HepG2 (cell line): ENCODE measurements around the gene PTPRCAP. TPM values are rescaled to one million over a fixed set of nuclear protein-coding genes. Genes with fewer than 3 reads are reported as not detected.

Experiments used
- FOSL1 ChIP-seq: sonication (generic); formaldehyde crosslinking; IDR thresholded peaks from 2 replicates; pipeline ENCODE4 v1.9.0; 2021; ENCODE audit warnings: missing genetic modification reagents, borderline replicate concordance
- GZF1 ChIP-seq: sonication (generic); formaldehyde crosslinking; IDR thresholded peaks from 2 replicates; pipeline ENCODE4 v1.5.1; 2020; ENCODE audit warnings: mild to moderate bottlenecking, missing genetic modification reagents
- HNF4A ChIP-seq: sonication (generic); formaldehyde crosslinking; IDR thresholded peaks from 2 replicates; pipeline ENCODE4 v1.4.0; 2020; ENCODE audit warnings: missing genetic modification reagents
- HOXA3 ChIP-seq: sonication (generic); formaldehyde crosslinking; IDR thresholded peaks from 2 replicates; pipeline ENCODE4 v1.5.0; 2020; ENCODE audit warnings: missing genetic modification reagents
- KDM4B ChIP-seq: sonication (generic); formaldehyde crosslinking; IDR thresholded peaks from 2 replicates; pipeline ENCODE4 v1.4.0; 2020; ENCODE audit warnings: missing genetic modification reagents
- KLF16 ChIP-seq, 2 experiments: sonication (generic) in 1 of 2; formaldehyde crosslinking in 1 of 2; IDR thresholded peaks; 2 replicates each; pipeline versions ENCODE4 v1.6.1 to v1.8.0; 2016 to 2023; ENCODE audit warnings: missing genetic modification reagents in 2 of 2, missing compliant biosample characterization in 1 of 2
- MTA3 ChIP-seq: sonication (generic); formaldehyde crosslinking; IDR thresholded peaks from 2 replicates; pipeline ENCODE4 v1.4.0; 2020; ENCODE audit warnings: missing genetic modification reagents
- RFXAP ChIP-seq: sonication (generic); formaldehyde crosslinking; IDR thresholded peaks from 2 replicates; pipeline ENCODE4 v1.4.0; 2020; ENCODE audit warnings: missing genetic modification reagents, borderline replicate concordance
- TRAFD1 ChIP-seq: sonication (generic); formaldehyde crosslinking; IDR thresholded peaks from 2 replicates; pipeline ENCODE4 v1.5.1; 2020; ENCODE audit warnings: missing genetic modification reagents, mild to moderate bottlenecking, borderline replicate concordance
- ZBTB37 ChIP-seq: sonication (generic); formaldehyde crosslinking; IDR thresholded peaks from 2 replicates; pipeline ENCODE4 v1.4.0; 2020; ENCODE audit warnings: mild to moderate bottlenecking, missing genetic modification reagents
- ZNF281 ChIP-seq: sonication (generic); formaldehyde crosslinking; IDR thresholded peaks from 2 replicates; pipeline ENCODE4 v1.4.0; 2020; ENCODE audit warnings: missing genetic modification reagents, borderline replicate concordance
- ZNF432 ChIP-seq: sonication (generic); formaldehyde crosslinking; IDR thresholded peaks from 2 replicates; pipeline ENCODE4 v1.5.0; 2020; ENCODE audit warnings: missing genetic modification reagents, mild to moderate bottlenecking, borderline replicate concordance
- ZNF510 ChIP-seq: sonication (generic); formaldehyde crosslinking; IDR thresholded peaks from 2 replicates; pipeline ENCODE4 v1.4.0; 2020; ENCODE audit warnings: low read depth, mild to moderate bottlenecking, missing genetic modification reagents
- ZNF615 ChIP-seq: sonication (generic); formaldehyde crosslinking; IDR thresholded peaks from 2 replicates; pipeline ENCODE4 v1.5.0; 2020; ENCODE audit warnings: mild to moderate bottlenecking, missing genetic modification reagents, borderline replicate concordance
- ZSCAN21 ChIP-seq: sonication (generic); formaldehyde crosslinking; IDR thresholded peaks from 2 replicates; pipeline ENCODE4 v1.8.0; 2022; ENCODE audit warnings: mild to moderate bottlenecking, missing genetic modification reagents, moderate library complexity, borderline replicate concordance
- polyA plus RNA-seq, 8 experiments: library from polyadenylated mRNA; depleted of rRNA in 3 of 8; stranded (reverse) in 7 of 8; unstranded in 1 of 8; fragments of >200 nt; fragmentation: Illumina TruSeq in 4 of 8; extraction: Trizol in 4 of 8; gene quantifications; 2 replicates each; pipeline versions ENCODE4 v1.2.1 to v1.2.3, GENCODE V29; 2011 to 2016; ENCODE audit warnings: low read depth in 4 of 8, missing spikeins in 1 of 8, mixed read lengths in 1 of 8; ENCODE audit not compliant: insufficient read depth in 1 of 8
- total RNA-seq, 5 experiments: library from RNA; depleted of rRNA; stranded (reverse); fragments of >200 nt; fragmentation: Illumina TruSeq; extraction: Trizol; gene quantifications; 2 replicates each; pipeline ENCODE4 v1.2.3, GENCODE V29; 2016; ENCODE audit warnings: low read depth in 1 of 5
- TF ChIP-seq, protein P1 (sequence below): IDR thresholded peaks from 2 replicates; pipeline ENCODE4 v1.6.1; 2012; ENCODE audit warnings: inconsistent platforms
- TF ChIP-seq, protein P2 (sequence below): sonication (generic); formaldehyde crosslinking; IDR thresholded peaks from 2 replicates; pipeline ENCODE4 v1.5.1; 2020; ENCODE audit warnings: mild to moderate bottlenecking, missing genetic modification reagents, borderline replicate concordance

The PTPRCAP gene
- total and polyA plus RNA-seq, 2 of the 13 experiments (the other 11 are each of a cell fraction or from before 2014, with no cell fraction given), result 0.60 to 0.70 TPM

- TF ChIP-seq ZBTB37 (CRISPR knock-in tag) (no peak), GZF1 (CRISPR knock-in tag) (no peak), TRAFD1 (CRISPR knock-in tag) (peak; percentile 64; the same call in 1 of the 2 replicates), ZNF510 (no peak), KLF16 (CRISPR knock-in tag; IDR thresholded peaks at IDR 0.05) (0 out of 4 replicates have a peak, but pooled peaks of 1 of the 2 experiments have one; percentile 59), RFXAP (CRISPR knock-in tag) (no peak), ZSCAN21 (no peak), HOXA3 (CRISPR knock-in tag) (no peak), KDM4B (no peak), ZNF615 (CRISPR knock-in tag) (no peak), HNF4A (CRISPR knock-in tag) (0 out of 2 replicates have a peak, but pooled peaks have one; percentile 3), ZNF432 (CRISPR knock-in tag) (no peak), MTA3 (no peak), FOSL1 (CRISPR knock-in tag) (peak; percentile 72), ZNF281 (CRISPR knock-in tag) (peak; percentile 94)
- TF ChIP-seq, protein P1, sequence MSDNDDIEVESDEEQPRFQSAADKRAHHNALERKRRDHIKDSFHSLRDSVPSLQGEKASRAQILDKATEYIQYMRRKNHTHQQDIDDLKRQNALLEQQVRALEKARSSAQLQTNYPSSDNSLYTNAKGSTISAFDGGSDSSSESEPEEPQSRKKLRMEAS, result peak; percentile 73
- TF ChIP-seq, protein P2, sequence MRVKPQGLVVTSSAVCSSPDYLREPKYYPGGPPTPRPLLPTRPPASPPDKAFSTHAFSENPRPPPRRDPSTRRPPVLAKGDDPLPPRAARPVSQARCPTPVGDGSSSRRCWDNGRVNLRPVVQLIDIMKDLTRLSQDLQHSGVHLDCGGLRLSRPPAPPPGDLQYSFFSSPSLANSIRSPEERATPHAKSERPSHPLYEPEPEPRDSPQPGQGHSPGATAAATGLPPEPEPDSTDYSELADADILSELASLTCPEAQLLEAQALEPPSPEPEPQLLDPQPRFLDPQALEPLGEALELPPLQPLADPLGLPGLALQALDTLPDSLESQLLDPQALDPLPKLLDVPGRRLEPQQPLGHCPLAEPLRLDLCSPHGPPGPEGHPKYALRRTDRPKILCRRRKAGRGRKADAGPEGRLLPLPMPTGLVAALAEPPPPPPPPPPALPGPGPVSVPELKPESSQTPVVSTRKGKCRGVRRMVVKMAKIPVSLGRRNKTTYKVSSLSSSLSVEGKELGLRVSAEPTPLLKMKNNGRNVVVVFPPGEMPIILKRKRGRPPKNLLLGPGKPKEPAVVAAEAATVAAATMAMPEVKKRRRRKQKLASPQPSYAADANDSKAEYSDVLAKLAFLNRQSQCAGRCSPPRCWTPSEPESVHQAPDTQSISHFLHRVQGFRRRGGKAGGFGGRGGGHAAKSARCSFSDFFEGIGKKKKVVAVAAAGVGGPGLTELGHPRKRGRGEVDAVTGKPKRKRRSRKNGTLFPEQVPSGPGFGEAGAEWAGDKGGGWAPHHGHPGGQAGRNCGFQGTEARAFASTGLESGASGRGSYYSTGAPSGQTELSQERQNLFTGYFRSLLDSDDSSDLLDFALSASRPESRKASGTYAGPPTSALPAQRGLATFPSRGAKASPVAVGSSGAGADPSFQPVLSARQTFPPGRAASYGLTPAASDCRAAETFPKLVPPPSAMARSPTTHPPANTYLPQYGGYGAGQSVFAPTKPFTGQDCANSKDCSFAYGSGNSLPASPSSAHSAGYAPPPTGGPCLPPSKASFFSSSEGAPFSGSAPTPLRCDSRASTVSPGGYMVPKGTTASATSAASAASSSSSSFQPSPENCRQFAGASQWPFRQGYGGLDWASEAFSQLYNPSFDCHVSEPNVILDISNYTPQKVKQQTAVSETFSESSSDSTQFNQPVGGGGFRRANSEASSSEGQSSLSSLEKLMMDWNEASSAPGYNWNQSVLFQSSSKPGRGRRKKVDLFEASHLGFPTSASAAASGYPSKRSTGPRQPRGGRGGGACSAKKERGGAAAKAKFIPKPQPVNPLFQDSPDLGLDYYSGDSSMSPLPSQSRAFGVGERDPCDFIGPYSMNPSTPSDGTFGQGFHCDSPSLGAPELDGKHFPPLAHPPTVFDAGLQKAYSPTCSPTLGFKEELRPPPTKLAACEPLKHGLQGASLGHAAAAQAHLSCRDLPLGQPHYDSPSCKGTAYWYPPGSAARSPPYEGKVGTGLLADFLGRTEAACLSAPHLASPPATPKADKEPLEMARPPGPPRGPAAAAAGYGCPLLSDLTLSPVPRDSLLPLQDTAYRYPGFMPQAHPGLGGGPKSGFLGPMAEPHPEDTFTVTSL (CRISPR knock-in tag), result no peak
These were observed 26.4 kb upstream of the PTPRCAP start (continued) for GRCh38 chr11:67463680-67464410.
